AG04449 (cell line): Measurements from ENCODE around the gene RELN.
"Not testable (repeated sequence)": the region's sequence is repeated elsewhere in the genome, so short reads cannot be mapped to it uniquely, and the experiment has no call there.

Experiments used
- CTCF ChIA-PET: fragments of 350-600 bp; formaldehyde crosslinking; extraction: SDS; loops from one replicate; lab custom pipeline; 2021; ENCODE audit warnings: antibody characterized with exemption; lab: Yijun Ruan, JAX
- POLR2A ChIA-PET: fragments of 400-600, 350-600 bp; formaldehyde crosslinking; extraction: SDS; loops from one replicate; lab custom pipeline; 2020; ENCODE audit warnings: antibody characterized with exemption, inconsistent platforms; lab: Yijun Ruan, JAX
- DNase-seq: peaks from one replicate; pipeline ENCODE4 v3.0.0-alpha.2; 2010; ENCODE audit warnings: low read depth, low spot score
- H3K4me3 ChIP-seq: 2 replicates; pipeline ENCODE4 v1.5.1; 2011; ENCODE audit warnings: low read depth, mild to moderate bottlenecking, control low read depth, low read length
- CTCF ChIP-seq: IDR thresholded peaks from one replicate; pipeline ENCODE4 v1.5.1; 2011; ENCODE audit warnings: mild to moderate bottlenecking, moderate library complexity, low read length, control low read depth, inconsistent platforms; ENCODE audit not compliant: insufficient read depth; ENCODE audit errors: missing control alignments

Gene RELN

DNA sequence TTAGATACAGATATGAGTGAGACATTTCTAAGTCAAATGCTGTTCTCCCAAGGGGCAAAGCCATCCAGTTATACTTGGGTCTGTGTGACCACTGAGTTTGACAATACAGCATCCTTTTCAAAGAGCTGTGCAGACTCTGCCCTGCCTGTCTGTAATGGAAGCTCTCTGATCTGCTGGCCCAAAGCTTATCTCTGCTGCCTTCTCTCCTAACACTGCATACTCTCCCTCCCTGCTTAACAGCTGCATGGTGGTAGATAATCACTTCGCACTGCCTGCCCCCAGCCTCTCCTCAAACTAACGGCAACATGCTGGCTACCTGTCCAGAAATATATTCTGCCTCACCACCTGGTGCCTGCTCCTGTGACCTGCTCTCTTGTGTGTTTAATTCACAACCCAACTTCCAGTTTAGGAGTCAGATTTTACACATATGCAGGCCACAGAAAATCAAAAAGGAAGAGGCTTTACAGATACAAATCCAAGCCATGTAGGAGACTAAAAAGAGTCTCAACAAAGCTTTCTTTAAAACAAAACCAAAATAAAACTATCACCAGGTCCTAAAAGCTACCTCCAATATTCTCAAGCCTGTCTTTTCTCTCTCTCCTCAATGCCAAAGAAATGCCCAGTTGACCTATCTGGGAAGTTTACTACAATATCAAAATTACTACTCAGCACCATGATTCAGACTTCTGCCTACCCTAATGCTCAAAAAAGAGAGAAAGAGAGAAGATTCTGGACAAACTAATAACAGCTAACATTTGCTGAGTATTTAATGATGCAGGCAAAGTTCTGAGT, 145.6 kb downstream of the RELN start:
- ChIA-PET POLR2A (no interaction called here), CTCF (no interaction called here)
- H3K4me3 ChIP-seq: no peak overlapping the region
- no peak for TF ChIP-seq CTCF
- DNase-seq: no peak

DNA sequence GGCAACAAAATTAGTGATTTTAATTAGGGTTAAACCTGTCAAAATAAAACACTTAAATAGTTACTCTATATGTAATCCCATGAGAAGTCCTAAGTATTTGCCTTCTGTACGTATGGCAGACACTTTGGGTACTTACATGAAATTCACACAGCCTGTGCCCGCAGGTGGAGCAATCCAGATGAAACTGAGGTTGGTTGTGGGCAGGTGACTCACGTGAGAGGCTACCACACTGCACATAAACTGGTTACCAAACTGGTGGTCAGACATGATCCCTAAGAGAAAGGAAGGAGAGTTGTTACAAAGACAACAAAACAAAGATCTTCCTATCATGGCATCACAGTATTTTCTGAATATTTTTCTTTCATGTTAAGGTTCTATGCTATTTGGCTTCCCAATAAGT, 156.1 kb downstream of the RELN start:
- CTCF ChIA-PET: no interaction called here
- POLR2A ChIA-PET: no interaction called here
- DNase-seq: no peak
- no peak overlapping the region for H3K4me3 ChIP-seq
- no peak for TF ChIP-seq CTCF

DNA sequence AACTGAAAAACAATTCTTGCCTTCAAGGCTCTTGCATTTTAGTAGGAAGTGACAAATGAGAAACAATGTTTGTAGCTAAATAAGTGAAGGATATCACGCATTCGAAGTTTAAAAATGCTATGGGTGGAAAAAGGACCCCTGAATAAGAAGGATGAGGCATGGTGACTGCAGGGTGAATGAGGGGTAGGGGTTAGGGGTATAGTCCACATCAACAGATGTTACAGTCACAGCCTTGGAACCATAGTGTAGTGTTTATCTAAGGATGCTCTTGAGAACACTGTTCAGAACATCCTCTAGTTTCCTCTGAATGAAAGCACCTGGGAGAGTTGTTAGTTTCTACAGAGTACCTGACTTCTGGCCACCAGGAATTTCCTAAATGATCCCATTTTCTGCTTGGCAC, 157.0 kb downstream of the RELN start:
- no peak for DNase-seq
- H3K4me3 ChIP-seq: no peak overlapping the region
- TF ChIP-seq CTCF: no peak
- ChIA-PET POLR2A (no interaction called here), CTCF (no interaction called here)

DNA sequence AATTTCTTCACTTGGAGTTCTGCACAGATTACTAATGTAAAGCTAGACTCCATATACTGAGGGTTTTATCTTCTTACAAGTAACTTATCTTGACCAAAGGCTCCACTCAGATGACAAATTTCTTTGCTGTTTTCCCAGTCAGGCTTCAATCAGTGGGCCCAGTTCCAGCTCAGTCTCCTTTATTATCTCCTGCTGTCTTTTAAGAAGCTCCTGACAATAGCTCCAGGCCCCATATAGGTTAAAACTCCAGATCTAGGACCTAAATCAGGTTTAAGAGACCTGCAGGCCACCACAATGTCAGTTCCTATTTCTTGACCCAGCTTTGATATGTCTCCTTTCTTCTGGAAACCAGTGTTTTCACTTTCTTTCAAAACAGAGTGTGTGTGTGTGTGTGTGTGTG, 165.2 kb downstream of the RELN start:
- TF ChIP-seq CTCF: no peak
- CTCF ChIA-PET: no interaction called here
- POLR2A ChIA-PET: no interaction called here
- H3K4me3 ChIP-seq: no peak overlapping the region
- no peak for DNase-seq

DNA sequence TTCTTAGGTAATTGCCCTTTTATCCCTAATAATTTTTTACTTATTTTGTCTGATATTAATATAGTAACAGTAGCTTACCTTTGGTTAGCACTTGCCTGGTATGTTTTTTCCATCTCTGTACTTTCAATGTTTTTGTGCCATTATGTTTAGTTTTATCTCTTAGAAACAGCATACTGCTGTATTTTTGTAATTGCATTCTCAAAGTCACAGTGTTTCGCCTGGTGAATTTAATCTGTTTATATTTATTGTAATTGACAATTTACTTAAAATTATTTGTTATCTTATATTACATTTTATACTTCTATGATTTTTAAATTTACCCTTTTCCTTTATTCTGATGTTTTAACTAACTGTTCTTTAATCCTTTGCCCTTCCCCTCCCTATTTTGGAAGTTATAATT, 166.4 kb downstream of the RELN start:
- DNase-seq: no peak
- ChIA-PET CTCF (no interaction called here), POLR2A (no interaction called here)
- no peak overlapping the region for H3K4me3 ChIP-seq
- TF ChIP-seq CTCF: no peak

- no peak overlapping the region for H3K4me3 ChIP-seq
- CTCF ChIA-PET: interaction anchor here (1.1 to 1.2 kb wide), 2 partner anchors 35 to 206 kb away, joined by 3 read pairs; no protein-coding TSS in a partner anchor
- no peak for DNase-seq
Observed at GRCh38 chr7:103821092-103821491, 168.4 kb downstream of the RELN start.

DNA sequence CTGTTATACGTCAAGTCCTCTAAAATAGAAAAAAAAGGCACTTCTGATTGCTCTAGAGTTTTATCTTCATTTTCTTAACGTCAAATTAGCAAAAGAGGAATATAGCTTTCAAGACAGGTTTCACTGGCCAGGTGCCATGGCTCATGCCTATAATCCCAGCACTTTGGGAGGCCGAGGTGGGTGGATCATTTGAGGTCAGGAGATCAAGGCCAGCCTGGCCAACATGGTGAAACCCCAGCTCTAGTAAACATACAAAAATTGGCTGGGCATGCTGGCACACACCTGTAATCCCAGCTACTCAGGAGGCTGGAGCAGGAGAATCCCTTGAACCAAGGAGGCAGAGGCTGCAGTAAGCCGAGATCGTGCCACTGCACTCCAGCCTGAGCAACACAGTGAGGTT, 173.5 kb downstream of the RELN start:
- DNase-seq, CTCF ChIA-PET, H3K4me3 ChIP-seq, POLR2A ChIA-PET: not testable (repeated sequence)

More at GRCh38 chr7:103821092-103821491, 168.4 kb downstream of the RELN start:
- TF ChIP-seq CTCF: no peak
- POLR2A ChIA-PET: no interaction called here
